ENCODE data around the gene PIKFYVE.
"Not testable (repeated sequence)": the region's sequence is repeated elsewhere in the genome, so short reads cannot be mapped to it uniquely, and the experiment has no call there.

PIKFYVE gene

DNA sequence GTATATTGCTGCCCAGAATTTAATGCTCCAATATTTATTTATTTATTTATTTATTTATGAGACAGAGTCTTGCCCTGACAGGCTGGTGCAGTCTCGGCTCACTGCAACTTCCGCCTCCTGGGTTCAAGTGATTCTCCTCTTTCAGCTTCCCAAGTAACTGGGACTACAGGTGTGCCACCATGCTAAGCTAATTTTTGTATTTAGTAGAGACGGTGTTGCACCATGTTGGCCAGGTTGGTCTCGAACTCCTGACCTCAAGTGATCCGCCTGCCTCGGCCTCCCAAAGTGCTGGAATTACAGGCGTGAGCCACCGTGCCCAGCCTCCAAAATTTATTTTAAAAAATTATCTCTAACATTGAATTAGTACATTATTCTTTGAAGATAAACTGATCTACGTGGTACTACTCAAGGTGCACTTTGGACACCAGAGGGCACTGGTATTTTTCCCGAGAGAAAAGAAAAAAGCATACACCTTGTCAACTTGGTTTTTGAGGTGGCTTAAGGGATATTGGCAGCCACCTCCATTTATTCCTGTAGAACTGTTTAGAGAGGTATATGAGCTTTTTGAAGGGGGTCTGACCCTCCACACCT is 9.8 kb upstream of the PIKFYVE start:
- FAIRE-seq (no peak), DNase-seq (ENCODE audit: insufficient read length) (no peak)
- no peak for TF ChIP-seq POLR2AphosphoS5 (IDR thresholded peaks at IDR 0.05; ENCODE audit: low read depth, low read length)
- TF ChIP-seq TAF1 (IDR thresholded peaks at IDR 0.05; ENCODE audit: borderline replicate concordance, low read depth, low read length), result no peak
- no peak for TF ChIP-seq POLR2A (IDR thresholded peaks at IDR 0.05; ENCODE audit: low read depth, low read length)

DNA sequence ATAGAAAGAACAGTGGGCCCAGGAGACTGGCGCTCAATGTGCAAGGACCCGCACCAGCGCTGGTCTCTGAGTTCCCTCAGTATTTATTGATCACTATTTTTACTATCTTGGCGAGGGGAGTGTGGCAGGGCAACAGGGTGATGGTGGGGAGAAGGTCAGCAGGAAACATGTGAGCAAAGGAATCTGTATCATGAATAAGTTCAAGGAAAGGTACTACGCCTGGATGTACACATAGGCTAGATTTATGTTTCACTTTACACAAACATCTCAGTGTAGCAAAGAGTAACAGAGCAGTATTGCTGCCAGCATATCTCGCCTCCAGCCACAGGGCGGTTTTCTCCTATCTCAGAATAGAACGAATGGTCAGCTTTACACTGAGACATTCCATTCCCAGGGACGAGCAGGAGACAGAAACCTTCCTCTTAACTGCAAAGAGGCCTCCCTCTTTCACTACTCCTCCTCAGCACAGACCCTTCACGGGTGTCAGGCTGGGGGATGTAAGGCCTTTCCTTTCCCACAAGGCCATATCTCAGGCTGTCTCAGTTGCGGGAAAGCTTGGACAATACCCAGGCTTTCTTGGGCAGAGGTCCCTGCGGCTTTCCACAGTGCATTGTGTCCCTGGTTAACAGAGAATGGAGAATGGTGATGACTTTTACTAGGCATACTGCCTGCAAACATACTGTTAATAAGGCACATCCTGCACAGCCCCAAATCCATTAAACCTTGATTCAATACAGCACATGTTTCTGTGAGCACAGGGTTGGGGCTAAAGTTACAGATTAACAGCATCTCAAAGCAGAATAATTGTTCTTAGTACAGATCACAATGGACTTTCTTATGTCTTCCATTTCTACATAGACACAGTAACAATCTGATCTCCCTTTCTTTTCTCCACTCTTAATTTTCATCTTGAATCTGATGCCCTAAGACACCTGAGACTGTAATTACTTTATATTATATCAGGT is 8.9 kb upstream of the PIKFYVE start:
- DNase-seq (ENCODE audit: insufficient read length); FAIRE-seq: not testable (repeated sequence)

DNA sequence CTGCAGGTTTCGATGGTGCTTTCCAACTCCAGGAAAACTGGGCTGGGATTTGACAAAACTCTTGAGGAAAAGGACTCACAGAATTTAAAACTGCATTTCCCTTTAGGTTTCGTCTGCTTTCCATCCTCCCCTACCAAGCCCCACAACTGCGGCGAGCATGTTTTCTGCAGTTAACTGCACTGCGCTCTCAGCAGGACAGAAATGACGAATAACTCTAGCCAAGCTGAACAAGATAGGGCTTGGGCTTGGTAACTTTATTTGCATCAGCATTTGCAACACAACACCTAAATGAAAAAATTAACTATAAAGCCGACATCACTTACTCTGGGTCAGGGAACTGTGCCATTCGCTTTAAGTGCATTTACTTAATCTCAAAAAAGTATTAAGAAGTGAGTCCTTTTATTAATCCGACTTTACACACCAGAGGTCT is 669 bp upstream of the PIKFYVE start:
- DNase-seq (ENCODE audit: insufficient read length), result peak; percentile 37
- TF ChIP-seq TAF1 (IDR thresholded peaks at IDR 0.05; ENCODE audit: borderline replicate concordance, low read depth, low read length), result no peak
- no peak for TF ChIP-seq POLR2A (IDR thresholded peaks at IDR 0.05; ENCODE audit: low read depth, low read length)
- no peak for TF ChIP-seq POLR2AphosphoS5 (IDR thresholded peaks at IDR 0.05; ENCODE audit: low read depth, low read length)
- FAIRE-seq, result no peak

DNA sequence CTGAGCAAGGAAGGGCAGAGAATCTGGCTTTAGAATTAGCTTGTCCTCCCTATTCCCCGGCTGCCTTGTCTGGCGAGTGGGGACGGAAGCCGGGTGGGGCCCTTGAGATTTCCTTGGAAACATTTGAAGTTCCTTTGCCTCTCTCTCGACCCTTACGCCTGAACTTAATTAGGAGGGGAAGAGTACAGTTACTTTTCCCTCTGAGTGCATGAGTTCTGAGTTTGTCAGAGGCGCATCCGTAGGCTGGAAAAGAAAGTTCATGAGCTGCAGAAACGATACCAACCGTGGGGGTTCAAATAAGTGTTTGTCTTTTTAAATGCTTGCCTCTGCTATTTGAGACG is 468 bp downstream of the PIKFYVE start:
- FAIRE-seq (no peak), DNase-seq (ENCODE audit: insufficient read length) (no peak)
- no peak for TF ChIP-seq POLR2AphosphoS5 (IDR thresholded peaks at IDR 0.05; ENCODE audit: low read depth, low read length)

DNA sequence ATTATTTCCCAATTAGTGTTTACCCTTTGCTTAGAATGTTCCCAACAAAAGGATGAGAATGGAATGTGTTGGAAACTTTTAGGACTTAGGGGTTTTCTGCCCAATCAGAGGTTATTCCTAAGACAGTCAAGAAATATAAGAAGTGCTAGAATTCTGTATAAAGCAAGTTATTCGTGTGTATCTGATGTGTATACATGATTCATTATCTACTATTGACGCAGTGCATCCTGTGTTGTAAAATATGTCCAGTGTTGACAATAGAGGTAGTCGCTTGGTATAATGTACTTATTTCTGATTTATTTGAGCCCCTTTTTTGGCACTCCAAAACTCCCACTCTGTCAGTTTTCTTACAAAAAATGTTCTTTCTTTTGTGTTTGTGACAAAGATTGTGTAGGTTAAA is 881 bp downstream of the PIKFYVE start:
- FAIRE-seq (peak; percentile 38), DNase-seq (ENCODE audit: insufficient read length) (no peak)
- TF ChIP-seq POLR2A (IDR thresholded peaks at IDR 0.05; ENCODE audit: low read depth, low read length), result no peak
- no peak for TF ChIP-seq POLR2AphosphoS5 (IDR thresholded peaks at IDR 0.05; ENCODE audit: low read depth, low read length)
- TF ChIP-seq TAF1 (IDR thresholded peaks at IDR 0.05; ENCODE audit: borderline replicate concordance, low read depth, low read length), result no peak

DNA sequence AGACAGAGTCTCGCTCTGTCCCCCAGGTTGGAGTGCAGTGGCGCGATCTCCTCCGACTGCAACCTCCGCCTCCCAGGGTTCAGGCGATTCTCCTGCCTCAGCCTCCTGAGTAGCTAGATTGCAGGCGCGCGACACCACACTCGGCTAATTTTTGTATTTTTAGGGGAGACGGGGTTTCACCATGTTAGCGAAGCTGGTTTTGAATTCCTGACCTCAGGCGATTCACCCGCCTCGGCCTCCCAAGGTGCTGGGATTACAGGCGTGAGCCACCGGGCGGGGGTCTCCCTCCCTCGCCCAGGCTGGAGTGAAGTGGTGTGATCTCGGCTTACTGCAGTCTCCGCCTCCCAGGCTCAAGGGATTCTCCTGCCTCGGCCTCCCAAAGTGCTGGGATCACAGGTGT is 1.5 kb downstream of the PIKFYVE start:
- FAIRE-seq, result not testable (repeated sequence)

DNA sequence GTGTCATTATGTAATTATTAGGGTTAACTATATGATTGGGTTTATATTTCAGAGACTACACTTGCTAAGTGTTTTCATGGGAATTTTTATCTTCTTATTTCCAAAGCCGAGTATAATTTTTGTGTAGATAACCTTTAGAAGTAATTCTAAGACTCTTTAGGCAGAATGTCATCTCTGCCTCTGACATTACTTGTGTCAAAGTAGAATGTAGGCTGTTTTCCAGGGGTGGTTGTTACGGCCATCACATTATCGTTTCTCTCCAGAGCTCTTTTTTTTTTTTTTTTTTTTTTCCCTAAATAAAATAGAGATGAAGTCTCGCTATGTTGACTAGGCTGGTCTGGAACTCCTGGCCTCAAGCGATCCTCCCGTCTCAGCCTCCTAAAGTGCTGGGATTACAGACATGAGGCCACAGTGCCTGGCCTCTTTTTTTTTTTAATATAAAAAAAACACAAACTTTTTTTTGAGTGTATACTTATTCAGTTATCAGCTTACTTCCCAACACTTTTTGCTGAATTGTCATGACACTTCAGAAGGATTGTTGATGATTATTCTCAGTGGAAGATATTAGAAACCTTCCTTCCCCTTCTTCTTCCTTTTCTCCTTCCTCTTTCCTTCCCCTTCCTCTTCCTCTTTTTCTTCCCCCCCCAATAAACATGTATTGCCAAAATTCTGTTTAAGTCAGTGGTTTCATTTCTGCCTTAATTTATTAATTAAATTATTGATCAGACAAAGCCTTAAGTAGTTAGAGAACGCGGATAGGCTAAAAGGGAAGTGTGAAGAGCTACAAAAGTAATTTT is 2.3 kb downstream of the PIKFYVE start:
- FAIRE-seq (no peak), DNase-seq (ENCODE audit: insufficient read length) (no peak)
- no peak for TF ChIP-seq POLR2A (IDR thresholded peaks at IDR 0.05; ENCODE audit: low read depth, low read length)
- no peak for TF ChIP-seq POLR2AphosphoS5 (IDR thresholded peaks at IDR 0.05; ENCODE audit: low read depth, low read length)
- TF ChIP-seq TAF1 (IDR thresholded peaks at IDR 0.05; ENCODE audit: borderline replicate concordance, low read depth, low read length), result no peak

More for the DNA sequence above, 1.5 kb downstream of the PIKFYVE start:
- not testable (repeated sequence) for DNase-seq (ENCODE audit: insufficient read length)

DNA sequence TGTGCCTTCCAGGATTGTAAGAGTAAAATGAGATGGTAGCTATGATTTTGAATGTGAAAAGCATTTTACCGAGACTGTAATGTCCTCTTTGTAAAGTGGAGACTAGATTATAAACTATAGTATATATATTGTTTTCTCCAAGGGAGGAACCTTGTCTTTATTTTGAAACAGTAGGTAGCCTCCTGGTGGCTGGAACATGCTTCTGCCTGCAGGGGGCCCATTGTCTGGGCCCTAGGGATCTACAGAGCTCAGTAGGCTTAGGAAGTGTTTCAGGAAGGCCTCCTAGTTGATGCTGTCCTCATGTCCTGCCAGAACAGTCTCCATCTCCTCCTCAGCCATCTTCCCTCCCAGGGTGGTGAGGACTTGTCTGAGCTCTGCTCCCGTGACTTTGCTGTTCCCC is 3.0 kb downstream of the PIKFYVE start:
- no peak for FAIRE-seq
- TF ChIP-seq TAF1 (IDR thresholded peaks at IDR 0.05; ENCODE audit: borderline replicate concordance, low read depth, low read length) (no peak), POLR2A (IDR thresholded peaks at IDR 0.05; ENCODE audit: low read depth, low read length) (no peak), POLR2AphosphoS5 (IDR thresholded peaks at IDR 0.05; ENCODE audit: low read depth, low read length) (no peak)

DNA sequence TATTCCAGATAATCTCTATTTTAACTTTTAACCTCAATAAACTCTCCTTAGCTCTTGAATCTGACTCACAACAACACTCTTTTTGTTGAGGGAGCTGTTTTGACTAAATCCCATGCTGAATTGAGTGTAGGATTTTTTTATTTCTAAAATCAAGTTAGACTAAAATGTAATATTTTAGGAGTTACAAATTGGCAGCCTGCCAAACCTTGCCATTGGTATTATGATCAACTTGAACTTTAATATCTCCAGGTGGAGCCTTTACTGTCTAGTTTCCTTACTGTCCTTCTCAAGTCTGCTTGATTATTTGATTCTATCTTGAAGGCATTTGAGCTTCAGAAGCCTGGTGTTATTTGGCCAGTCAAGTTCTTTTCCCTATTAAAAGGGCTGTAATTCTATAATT is 8.7 kb downstream of the PIKFYVE start:
- no peak for FAIRE-seq
- DNase-seq (ENCODE audit: insufficient read length), result no peak
- TF ChIP-seq POLR2A (IDR thresholded peaks at IDR 0.05; ENCODE audit: low read depth, low read length) (no peak), TAF1 (IDR thresholded peaks at IDR 0.05; ENCODE audit: borderline replicate concordance, low read depth, low read length) (no peak), POLR2AphosphoS5 (IDR thresholded peaks at IDR 0.05; ENCODE audit: low read depth, low read length) (no peak)

More for the DNA sequence above, 3.0 kb downstream of the PIKFYVE start:
- no peak for DNase-seq (ENCODE audit: insufficient read length)

DNA sequence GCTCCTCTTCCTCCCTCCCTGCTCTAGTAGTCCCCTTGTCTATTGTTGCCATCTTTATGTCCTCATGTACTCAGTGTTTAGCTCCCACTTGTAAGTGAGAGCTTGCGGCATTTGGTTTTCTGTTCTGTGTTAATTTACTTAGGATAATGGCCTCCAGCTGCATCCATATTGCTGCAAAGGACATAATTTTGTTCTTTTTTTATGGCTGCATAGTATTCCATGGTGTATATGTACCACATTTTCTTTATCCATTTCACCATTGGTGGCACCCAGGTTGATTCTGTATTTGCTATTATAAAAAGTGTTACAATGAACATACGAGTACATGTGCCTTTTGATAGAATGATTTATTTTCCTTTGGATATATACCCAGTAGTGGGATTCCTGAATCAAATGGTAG is 12.5 kb downstream of the PIKFYVE start:
- no peak for TF ChIP-seq TAF1 (IDR thresholded peaks at IDR 0.05; ENCODE audit: borderline replicate concordance, low read depth, low read length)
- no peak for TF ChIP-seq POLR2A (IDR thresholded peaks at IDR 0.05; ENCODE audit: low read depth, low read length)
- TF ChIP-seq POLR2AphosphoS5 (IDR thresholded peaks at IDR 0.05; ENCODE audit: low read depth, low read length), result no peak
- no peak for DNase-seq (ENCODE audit: insufficient read length)
- FAIRE-seq, result no peak

DNA sequence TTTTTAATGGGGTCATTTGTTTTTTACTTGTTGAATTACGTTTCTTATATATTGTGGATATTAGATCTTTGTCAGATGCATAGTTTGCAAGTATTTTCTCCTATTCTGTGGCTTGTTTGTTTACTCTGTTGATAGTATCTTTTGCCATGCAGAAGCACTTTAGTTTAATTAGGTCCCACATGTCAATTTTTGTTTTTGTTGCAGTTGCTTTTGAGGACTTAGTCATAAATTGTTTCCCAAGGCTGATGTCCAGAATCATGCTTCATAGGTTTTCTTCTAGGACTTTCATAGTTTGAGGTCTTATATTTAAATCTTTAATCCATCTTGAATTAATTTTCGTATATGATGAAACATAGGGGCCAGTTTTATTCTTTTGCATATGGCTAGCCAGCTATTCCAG is 13.2 kb downstream of the PIKFYVE start:
- no peak for FAIRE-seq
- no peak for TF ChIP-seq TAF1 (IDR thresholded peaks at IDR 0.05; ENCODE audit: borderline replicate concordance, low read depth, low read length)
- TF ChIP-seq POLR2AphosphoS5 (IDR thresholded peaks at IDR 0.05; ENCODE audit: low read depth, low read length), result no peak
- no peak for TF ChIP-seq POLR2A (IDR thresholded peaks at IDR 0.05; ENCODE audit: low read depth, low read length)
- no peak for DNase-seq (ENCODE audit: insufficient read length)

DNA sequence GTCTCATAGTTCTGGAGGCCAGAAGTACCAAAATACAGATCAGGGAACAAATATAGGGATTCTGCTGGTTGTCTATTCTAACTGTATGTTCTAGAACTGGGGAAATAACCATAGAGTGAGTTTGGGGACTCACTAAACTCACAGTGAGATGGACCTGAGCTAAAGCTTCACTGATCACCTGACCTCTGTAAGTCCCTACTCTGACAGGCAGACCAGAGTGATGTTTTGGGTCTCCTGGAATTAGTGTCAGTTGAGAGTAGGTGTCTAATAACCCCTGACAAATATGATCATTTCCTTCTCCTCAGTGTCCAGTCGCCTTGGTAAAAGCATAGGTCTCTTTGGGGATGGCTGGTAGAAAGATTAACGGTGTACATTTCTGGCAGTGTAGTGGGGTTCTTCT is 14.2 kb downstream of the PIKFYVE start:
- no peak for TF ChIP-seq POLR2A (IDR thresholded peaks at IDR 0.05; ENCODE audit: low read depth, low read length)
- FAIRE-seq (peak; percentile 76), DNase-seq (ENCODE audit: insufficient read length) (no peak)
